Epithelial cell of esophagus (primary cell): ENCODE results near the gene CAMK4.
A peak's percentile ranks its signal among the peaks of the same experiment; 100 is the strongest.

Experiments used
- DNase-seq: peaks from one replicate; pipeline ENCODE4 v3.0.0; 2010; ENCODE audit warnings: low read depth
- H3K4me3 ChIP-seq: 2 replicates; pipeline ENCODE4 v1.5.1; 2011; ENCODE audit warnings: mild to moderate bottlenecking, low read length, control low read depth
- TF ChIP-seq, protein P1 (sequence below): IDR thresholded peaks from 2 replicates; pipeline ENCODE4 v1.5.1; 2011; ENCODE audit warnings: low read depth, mild to moderate bottlenecking, low read length, control low read depth, inconsistent platforms; ENCODE audit not compliant: insufficient read depth; ENCODE audit errors: missing control alignments

CAMK4 gene

DNA sequence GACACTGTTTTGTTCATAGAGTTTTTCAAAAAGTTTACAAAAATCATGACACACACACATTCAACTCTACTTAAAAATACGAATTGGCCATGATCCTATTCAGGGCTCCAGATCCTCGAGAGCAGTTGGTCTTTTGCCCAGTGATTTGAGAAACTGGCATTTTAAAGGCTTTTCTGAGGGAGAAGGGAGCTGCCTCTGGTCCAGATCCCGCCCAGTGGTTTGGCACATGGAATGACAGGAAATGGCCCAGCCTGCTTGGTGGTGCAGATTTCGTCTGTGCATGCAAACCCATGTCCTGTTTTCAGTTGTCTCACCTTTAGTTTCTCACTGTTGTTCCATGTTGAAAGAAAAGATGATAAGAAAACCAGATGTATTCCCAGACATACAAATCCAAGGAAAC is 3.6 kb downstream of the CAMK4 start:
- TF ChIP-seq, protein P1, sequence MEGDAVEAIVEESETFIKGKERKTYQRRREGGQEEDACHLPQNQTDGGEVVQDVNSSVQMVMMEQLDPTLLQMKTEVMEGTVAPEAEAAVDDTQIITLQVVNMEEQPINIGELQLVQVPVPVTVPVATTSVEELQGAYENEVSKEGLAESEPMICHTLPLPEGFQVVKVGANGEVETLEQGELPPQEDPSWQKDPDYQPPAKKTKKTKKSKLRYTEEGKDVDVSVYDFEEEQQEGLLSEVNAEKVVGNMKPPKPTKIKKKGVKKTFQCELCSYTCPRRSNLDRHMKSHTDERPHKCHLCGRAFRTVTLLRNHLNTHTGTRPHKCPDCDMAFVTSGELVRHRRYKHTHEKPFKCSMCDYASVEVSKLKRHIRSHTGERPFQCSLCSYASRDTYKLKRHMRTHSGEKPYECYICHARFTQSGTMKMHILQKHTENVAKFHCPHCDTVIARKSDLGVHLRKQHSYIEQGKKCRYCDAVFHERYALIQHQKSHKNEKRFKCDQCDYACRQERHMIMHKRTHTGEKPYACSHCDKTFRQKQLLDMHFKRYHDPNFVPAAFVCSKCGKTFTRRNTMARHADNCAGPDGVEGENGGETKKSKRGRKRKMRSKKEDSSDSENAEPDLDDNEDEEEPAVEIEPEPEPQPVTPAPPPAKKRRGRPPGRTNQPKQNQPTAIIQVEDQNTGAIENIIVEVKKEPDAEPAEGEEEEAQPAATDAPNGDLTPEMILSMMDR = no peak
- no peak overlapping the region for H3K4me3 ChIP-seq
- DNase-seq = peak; percentile 29

DNA sequence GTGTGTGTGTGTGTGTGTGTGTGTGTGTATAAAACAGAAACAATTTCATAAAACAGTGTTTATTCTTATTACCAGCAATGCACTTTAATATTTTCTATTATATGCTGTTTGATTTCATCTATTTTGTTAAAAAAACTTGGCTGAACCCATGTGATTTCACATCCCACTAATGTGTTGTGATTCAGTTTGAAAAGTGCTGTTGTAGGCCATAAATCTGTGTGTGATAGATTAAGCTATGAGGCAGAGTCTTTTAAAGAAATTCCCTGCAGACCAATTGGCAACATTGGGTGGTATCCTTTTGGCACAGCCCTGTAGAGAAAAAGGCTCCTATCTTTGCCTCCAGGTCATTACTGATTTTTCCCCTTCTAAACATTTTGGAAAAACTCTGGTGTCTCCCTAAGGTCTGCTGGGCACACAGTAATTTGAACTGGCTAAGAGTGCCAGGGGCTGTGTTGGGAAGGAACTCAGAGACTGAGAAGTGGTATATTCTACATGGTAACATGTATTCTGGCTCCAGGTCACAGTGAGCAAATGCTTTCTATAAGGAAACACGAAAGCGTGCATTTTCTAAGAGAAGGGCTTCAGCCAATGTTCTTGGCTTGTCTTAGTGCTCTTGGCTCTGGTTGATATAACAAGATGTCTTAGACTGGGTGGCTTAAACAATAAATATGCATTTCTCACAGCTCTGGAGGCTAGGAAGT is 4.5 kb downstream of the CAMK4 start:
- H3K4me3 ChIP-seq = no peak overlapping the region
- DNase-seq = no peak
- TF ChIP-seq, protein P1 = no peak

DNA sequence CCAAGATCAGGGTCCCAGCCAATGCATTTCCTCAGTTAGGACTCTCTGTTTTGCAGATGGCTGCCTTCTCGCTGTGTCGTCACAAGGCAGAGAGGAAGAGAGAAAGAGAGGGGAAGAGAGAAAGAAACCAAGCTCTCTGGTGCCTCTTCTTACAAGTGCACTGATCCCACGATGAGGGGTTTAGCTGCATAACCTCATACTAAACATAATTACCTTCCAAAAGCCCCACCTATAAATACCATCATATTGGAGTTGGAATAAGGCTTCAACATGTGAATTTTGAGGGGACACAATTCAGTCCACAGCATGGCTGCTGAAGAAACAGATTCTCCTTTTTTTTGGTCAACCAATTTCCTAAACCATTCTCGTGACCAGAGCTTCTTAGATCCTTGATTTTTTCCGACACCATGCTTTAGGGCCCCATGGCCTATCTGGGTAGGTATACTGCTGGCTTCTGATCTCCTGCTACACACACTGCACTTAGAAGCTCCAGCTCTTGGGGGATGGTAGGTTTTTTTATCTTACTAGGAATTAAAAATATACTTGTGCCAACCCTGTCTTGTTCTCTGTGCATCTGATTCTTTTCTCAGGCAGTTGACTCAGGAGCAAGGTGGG is 5.1 kb downstream of the CAMK4 start:
- no peak for DNase-seq
- TF ChIP-seq, protein P1 = no peak
- H3K4me3 ChIP-seq = no peak overlapping the region

DNA sequence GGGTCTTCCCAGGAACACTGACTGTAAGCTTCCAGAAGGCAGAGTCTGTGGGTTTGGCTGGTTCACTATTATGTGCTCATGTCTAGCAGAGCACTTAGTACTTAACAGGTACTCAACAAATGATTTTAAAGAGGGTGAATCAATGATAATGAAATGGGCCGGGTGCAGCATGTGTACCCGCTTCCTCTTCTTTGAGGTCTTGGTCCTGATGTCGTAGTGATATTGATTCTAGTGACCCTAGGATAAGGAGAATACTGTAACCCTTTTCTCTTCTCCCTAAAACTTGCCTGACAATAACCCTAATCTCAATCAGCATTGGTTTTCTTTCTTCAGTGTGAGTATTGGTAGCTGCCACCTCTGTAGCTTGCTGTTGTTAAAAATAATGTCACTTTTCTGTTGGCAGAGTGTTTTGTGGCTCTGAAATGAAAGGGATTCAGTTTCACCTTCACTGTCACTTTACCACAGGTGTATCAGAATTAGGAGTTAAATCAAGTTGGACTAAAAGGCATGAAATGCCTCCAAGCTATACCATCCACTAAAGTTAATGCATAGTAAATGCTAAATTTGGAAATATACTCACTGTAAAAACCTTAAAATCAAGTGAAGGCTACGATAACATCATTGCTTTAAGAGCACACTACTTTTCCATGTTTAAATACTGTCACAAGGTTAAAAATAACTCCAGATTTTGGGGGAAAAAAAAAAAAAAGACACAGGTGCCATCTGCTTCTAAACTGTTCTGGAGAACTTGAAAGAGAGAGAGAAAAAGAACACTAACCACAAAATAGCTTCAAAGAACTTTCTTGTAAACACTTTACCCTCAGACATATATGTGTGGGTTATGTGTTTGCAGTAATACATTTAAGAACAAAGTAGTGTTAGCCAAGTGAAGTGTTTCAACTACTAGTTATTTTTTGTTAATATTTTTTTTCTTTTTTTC is 6.0 kb downstream of the CAMK4 start:
- no peak for DNase-seq
- TF ChIP-seq, protein P1 = no peak
- H3K4me3 ChIP-seq = no peak overlapping the region

DNA sequence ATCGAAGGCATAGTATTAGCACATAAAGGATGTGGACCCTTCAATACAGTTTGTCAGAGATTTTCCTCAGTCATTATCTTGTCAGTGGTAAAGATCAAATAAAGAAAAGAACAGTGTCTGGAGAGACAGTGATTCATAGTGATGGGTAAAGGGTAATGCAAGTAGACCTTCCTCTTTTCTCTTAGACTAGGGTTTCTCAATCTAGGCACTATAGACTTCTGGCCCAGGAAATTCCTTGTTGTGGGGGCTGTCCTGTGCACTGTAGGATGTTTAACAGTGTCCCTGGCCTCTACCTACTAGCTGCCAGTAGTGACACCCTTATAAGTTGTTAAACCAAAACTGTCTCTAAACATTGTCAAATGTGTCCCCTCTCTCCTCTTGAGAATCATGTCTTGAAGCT is 6.9 kb downstream of the CAMK4 start:
- no peak for DNase-seq
- H3K4me3 ChIP-seq = no peak overlapping the region
- TF ChIP-seq, protein P1 = no peak

DNA sequence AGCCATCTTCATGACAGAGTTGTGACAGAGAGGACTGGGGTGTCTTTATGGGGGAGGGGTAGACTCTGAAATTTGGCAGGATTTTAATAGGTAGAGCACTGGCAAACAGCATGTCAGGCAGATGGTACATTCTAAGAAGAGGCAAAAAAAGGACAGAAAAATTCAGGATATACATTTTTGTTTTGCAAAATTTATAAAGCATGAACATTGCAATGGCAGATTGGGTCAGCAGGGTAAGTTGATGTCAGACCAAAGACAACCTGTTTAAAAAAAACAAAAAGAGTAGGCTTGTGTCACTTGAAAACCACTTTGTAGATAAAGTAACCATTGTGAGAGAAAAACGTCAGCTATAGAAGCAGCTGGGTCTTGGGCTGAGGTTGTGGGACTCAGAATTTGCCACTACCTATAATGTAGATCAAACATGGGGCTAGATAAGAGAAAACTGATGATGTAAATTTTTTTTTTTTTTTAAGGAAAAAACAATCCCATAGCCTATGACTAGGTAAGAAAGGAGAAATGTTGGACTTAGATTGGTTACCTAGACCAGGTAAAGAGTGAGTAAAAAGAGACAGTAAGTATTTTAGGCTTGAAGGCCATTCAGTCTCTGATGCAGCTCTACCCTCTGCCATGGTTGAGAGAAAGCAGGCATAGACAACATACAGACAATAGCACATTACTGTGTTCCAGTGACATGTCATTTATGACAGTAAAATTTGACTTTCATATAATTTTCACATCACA is 8.3 kb downstream of the CAMK4 start:
- TF ChIP-seq, protein P1 = no peak
- DNase-seq = no peak
- H3K4me3 ChIP-seq = no peak overlapping the region
